Measurements from ENCODE around the gene SLC39A11.
"Not testable (repeated sequence)": the region's sequence is repeated elsewhere in the genome, so short reads cannot be mapped to it uniquely, and the experiment has no call there.

The SLC39A11 gene

DNA sequence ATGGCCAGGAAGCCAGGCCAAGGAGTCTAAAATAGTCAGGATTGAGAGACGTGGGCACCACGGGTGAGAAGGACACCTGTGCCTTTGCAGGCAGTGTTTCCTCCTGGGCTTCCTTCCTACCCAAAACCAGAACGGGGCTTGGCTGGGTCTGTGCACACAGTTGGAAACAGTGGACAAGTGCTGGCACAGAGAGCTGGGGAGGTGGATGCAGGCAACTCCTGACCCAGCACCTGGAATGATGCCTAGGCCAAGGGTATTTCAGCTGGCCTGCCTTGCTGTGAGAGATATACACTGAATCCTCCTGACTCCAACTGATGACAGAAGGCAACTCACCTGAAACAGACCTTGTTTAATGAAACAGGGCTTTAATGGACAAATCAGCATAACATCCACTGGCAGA lies 186.2 kb downstream of the SLC39A11 start:
- no peak for DNase-seq

DNA sequence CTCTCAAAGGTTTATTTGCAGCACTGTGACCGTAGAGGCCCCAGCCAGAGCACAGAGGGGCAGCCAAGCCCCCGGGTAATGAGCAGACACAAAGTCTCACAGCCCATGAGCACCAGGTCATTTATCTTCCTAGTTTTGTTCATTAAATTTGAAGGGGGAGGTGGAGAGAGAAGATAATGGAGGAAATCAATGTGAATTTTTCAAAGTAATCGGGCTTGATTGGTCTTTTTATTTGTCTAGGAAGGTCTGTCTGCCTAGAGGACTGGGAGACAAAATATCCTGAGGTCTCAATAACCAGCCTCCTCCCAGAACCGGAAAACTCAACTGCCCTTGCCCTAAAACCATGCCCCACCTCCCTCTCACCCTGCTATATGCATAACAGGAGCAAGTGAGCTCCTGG lies 189.0 kb downstream of the SLC39A11 start:
- no peak for DNase-seq

DNA sequence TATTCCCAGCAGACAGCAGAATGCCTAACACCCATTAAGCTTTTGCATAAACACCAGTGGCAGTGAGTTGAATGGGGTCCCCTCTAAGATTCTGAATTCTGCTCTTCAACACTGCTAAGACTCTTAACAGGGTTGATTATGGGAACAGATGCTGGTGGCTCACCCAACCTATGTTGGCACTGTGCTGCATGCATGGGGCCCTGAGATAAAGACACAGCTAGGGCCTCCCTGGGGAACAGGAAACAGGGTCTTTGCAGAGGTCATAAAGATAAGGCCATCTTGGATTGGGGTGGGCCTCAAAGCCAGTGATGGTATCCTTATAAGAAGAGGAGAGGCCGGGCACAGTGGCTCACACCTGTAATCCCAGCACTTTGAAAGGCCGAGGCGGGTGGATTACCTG lies 190.8 kb downstream of the SLC39A11 start:
- no peak for DNase-seq

DNA sequence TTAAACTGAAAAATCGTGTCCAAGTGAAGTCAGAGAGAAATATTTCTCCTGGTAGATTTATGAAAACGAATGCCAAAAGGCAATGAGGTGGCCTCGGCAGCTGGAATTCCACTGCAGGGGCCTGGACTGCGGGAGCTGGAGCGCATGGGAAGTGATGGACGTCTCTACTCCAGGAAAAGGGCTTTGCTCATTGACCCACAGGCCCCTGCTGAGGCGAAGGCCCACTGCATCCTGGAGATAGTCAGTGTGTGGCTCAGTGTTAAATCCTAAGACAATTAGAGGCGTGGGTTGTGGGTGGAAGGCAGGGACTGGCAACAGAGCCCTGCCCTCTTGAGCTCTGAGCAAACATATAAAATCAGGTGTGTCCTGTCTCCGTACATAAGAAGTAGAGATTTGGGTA lies 191.4 kb downstream of the SLC39A11 start:
- no peak for DNase-seq

DNA sequence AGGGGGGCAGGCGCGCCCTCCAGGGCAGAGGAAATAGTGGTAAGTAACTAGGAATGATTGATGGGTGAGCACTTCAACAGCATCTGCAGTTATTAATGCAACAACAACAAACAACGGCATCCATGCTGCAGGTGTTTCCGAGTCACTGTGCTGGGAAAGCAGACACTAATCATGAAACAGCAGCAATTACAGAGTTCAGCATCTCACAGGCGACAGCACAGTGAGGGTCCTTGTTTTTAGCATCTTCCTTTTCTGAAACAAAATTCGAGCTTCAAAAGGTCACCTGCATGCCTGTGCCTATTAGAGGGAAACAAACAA lies 191.9 kb downstream of the SLC39A11 start:
- DNase-seq = no peak

DNA sequence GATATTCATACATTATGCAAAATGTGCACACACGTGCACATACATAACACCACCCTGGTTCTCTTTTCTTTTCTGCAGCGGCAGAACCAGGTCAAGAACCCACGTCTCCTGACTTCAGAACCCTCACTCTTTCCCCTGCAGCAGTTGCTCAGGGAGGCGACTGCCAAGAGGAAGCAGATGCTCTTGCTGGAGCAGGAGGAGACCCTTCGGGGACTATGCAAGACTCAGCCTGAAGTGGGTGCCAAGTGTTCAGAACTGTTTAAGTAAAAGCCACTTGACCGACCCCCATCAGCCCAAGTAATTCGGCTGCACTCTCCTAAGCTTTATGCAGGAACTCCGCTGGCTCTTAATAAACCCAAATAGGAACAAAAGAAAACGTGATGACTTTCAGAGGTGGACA lies 193.8 kb downstream of the SLC39A11 start:
- DNase-seq = no peak

DNA sequence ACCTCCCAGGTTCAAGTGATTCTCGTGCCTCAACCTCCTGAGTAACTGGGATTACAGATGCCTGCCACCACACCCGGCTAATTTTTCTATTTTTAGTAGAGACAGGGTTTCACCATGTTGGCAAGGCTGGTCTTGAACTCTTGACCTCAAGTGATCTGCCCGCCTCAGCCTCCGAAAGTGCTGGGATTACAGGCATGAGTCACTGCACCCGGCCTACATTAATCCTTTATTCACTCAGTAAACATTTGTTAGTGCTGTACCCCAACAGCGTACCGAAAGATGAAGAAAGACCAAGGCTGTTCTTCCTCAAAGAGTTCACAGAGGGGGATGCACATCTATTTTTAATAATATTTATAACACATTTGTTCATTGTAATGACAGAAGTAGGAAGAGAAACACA lies 196.2 kb downstream of the SLC39A11 start:
- DNase-seq = not testable (repeated sequence)

DNA sequence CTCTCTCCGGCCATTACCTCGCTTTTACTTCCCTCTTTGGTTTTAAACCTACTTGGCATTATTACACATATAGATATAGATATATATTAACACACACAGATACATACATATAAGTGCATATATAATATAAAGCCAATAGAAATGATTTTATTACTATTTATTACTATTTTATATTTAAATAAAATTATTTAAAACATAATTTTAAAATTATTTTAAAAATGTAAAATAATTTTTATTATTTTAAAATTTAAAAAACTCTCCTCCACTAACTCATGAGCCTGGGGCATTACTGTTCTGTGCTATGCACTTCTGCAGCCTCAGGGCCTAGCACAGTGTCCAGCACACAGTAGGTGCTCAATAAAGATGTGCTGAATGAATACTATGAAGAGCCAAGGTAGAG lies 200.9 kb downstream of the SLC39A11 start:
- no peak for DNase-seq

DNA sequence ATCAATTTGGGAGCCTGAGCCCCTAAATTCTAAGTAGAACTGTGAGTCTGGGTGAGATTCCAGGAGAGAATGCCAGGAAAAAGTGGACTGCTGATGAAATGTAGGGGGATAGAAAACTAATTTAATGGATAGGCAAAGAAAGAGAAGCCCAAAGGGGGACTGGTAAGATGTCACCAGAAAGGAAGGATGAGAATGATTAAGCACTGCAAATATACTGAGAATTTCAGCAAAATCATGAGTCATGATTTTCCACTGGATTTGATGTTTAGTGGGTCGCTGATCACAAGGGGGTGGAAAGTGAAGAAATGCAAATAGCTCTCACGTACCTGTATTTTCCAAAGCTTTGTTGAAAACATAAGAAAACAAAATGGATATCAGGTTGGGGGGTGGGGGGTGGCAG lies 201.8 kb downstream of the SLC39A11 start:
- DNase-seq = peak; percentile 73

DNA sequence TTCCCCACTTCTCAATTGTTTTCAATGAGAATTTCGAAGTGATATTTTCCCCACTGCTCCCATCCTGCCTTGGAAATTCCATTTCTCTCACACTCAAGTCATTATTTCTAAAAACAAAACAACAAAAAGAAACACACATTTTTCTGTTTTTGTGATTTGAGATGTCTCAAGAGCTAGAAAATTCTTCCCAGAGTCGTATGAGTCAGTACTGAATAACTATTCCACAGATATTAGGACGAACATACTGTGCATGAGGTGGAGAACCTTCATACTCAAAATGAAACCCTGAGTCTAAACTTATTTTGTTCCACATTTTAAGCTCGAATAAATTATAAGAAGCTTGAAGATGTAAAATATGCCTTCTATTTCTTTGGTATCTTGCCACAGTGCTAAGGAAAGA lies 204.6 kb downstream of the SLC39A11 start:
- DNase-seq = peak; percentile 37

DNA sequence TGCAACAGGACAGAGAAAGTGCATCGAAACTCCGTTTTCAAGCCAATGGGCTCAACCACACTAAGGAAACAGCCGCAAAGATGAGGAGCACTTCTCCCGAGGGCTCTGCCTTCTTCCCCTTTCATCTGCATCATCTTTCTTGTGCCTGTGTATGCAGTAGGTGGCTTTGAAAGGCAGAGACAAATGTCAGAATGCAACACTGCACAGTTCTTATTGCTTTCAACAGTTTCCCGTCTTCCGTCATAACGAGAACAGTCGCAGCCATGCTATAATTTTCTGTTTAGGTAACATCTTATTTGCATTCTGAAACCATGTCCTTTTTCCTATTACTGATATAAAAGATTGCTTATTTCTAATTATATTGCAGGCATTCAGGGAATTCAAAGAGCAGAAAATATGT lies 205.2 kb downstream of the SLC39A11 start:
- DNase-seq = no peak

DNA sequence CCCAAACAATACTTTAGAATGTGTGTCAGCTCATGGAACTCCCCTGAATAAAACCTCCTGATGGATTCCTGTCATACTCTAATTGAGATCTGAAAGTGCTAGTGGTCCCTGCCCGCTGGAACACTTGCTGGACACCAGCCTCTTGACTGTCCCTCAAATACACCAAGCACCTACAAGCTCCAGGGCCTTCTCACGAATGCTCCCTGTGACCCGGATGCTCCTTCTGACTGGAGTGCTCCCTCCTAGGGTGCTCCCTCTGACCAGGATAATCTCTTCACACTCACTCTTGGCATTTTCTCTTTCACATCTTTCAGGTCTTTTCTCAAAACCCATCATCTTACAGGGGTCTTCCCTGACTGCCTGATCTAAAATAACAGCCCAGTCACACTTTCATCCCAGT lies 205.9 kb downstream of the SLC39A11 start:
- DNase-seq = no peak

DNA sequence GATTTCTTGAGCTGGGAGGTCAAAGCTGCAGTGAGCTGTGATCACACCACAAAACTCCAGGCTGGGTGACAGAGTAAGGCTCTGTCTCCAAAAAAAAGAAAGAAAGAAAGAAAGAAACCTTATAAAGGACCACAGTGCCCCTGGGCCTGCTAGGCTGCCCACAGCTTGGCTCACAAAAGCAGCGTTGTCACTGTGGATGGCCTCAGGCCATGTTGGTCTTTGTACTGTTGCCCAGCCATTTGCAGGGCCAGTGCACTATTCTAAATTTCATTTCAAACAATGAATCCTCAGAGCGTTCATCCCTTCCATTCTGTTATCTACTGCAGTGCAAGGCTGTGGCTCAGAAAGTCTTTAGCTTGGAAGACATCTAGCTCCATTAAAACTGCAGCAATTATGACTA lies 208.4 kb downstream of the SLC39A11 start:
- DNase-seq = no peak

DNA sequence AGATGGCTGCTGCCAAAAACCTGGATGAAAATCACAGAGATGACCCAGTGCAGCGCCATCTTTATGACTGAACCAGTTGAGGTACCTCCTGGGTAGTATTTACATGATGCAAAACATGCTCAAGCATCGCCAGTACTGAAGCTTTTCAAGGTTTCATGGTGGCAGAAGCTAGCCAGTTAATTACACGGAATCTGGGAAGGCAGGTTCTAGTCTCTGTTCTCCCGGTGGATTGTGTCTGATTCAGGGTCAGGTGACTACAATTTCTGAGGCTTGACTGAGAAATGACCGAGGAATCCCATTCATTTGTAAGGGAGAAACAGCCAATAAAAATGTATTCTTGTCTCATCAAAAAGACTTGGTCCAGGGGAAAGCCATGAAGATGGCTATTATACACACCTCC lies 209.1 kb downstream of the SLC39A11 start:
- DNase-seq = no peak

DNA sequence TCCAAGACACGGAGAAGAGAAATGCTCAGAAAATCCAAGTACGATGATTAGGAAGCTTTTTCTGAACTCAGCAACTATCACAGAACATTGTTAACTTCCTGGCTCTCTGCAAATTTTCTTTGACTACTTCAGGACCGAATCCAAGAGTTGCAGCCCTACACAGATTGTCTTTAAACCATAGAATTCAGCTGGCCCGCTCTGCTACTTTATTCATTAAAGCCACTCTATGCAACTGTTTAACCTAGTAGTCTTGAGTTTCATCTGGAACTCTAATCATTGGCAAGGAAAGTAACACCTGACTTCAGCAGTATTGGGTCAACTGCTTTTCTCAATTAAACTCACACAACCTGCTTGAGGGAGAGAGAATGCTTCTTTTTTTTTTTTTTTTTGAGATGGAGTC lies 210.1 kb downstream of the SLC39A11 start:
- DNase-seq = no peak

DNA sequence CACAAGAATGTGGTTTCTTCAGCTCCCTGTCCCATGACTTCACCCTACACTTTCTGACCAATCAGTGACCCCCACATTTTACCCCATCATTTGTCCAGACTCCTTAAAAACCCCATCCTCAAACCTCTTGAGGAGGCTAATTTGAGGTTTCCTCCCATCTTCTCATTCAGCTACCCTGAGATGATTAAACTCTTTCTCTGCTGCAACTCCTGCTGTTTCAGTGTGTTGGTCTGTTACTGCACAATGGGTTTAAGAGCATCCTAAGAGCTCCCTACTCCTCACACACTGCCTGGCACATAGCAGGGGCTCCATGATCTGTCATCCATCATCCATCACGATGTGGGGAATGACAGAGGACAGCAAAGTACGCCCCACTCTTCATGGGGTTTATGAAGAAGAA lies 212.6 kb downstream of the SLC39A11 start:
- no peak for DNase-seq

DNA sequence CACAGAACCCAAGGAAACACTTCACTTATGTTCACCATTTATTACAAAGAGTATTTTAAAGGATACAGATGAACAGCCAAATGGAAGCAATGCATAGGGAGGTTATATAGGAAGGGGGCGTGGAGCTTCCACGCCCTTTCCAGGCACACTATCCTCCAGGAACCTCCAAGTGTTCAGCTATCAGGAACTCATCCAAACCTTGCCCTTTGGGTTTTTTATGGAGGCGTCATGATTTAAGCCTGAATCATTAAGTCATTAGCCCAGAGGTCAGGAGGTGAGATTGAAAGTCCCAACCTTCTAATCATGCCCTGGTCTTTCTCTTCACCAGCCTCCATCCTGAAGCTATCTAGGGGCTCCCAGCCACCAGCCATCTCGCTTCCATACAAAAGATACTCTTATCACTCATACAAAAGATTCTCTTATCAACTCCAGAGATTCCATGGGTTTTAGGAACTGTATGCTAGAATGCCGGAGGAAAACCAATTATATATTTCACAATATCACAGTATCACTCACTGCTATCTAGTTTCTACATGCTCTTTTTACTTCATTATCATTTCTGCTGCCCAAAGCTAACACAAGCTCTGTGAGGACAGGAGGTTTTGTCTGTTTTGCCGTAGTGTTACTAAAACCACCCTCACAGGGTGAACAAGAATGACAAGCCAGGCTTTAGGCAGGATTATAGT lies 213.4 kb downstream of the SLC39A11 start:
- no peak for DNase-seq

DNA sequence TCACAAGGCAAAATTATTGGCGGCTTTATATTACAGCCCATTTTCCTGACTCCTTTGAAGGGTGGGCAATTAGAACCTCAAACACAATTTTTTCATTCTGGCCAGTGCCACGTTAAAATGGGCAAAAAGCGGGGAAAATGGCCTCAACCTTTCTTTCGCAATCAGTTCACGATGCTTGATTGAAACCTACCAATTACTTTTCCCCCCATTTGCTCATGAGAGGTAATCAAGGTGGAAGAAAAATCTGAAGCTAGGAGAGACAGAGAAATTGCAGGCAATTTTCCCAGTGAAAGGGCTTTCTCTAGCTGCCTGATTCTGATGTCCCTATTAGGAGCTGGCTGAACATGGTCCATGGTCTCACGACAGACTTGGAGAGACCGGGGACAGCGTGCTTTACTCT lies 215.1 kb downstream of the SLC39A11 start:
- DNase-seq = no peak

DNA sequence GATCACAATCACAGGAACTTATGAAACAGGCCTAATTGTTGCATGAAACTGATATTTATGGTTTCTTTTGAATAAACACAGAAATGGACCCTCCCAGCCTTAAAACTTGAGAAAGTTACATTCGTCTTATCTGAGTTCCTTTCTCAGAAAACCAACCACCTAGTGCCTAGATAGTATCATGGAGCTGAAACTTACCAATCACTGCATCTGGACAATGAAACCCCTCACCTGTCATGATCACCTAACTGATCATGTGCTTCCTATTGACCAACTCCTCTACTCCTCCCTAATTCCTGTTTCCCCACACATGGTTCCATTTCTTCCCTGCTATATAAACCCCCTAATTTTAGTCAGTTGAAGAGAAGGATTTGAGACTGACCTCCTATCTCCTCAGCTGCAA lies 216.1 kb downstream of the SLC39A11 start:
- no peak for DNase-seq

DNA sequence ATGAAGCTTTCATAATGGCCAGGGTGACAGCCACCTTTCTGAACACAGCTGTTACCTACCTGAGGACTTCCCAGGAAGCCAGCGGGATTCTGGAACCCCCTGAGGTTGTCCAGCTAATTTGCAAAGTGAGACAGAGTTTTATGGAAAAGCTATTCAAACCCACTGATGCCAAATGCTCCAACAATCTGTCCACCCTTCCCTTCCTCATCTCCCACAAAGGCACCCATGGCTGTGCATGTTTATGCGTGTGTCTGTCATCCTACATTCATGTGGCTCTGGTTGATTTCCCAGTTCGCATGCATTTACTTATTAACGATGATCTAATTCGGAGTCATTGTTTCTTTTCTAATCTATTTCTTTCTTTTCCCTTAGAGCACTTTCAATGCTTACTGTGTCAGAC lies 217.1 kb downstream of the SLC39A11 start:
- no peak for DNase-seq

DNA sequence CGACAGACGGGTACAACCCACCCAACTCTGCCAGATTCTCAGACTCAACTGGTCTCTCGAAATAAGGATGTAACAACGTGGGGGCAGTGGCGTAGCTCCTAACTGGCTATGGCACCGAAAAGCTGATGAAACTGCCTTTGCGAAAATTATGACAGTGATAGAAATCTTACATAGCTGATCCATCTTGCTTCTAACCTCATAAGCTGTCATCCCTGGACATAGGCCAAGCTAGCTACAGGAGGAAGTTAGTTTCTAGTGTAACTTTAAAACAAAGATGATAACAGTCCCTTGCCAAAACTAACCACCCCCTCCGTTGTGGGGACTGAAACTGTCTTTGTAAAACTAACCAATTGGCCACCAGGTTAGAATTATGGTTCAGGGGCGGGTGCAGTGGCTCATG lies 220.1 kb downstream of the SLC39A11 start:
- peak; percentile 46 for DNase-seq

DNA sequence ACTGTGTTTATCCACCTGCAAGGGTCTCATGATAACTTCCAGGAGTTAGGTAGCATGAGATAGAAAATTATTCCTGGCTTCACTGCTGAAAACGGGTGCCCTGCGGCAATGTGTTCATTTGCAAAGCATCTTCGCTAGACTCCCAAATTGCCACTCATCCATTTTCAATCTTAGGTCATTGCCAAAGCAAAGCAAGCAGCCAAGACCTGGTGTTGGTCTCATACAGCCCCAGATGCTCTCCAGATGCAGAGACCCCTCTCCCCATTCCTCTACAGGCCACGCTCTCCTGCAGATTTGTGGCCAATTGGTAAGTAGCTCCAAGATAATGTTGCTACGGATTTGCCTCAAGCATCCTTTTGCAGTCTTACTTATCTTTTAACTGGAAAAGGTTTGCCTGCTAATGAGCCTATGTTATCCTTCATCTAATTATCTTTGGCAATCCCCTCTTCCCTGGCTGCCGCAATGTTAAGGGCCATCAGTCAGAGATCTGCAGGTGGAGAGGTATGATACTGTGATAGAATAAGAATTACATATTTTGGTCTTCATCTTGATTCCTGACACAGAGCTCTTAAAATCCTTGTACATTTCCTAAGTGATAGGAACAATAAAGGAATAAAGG lies 222.0 kb downstream of the SLC39A11 start:
- no peak for DNase-seq

DNA sequence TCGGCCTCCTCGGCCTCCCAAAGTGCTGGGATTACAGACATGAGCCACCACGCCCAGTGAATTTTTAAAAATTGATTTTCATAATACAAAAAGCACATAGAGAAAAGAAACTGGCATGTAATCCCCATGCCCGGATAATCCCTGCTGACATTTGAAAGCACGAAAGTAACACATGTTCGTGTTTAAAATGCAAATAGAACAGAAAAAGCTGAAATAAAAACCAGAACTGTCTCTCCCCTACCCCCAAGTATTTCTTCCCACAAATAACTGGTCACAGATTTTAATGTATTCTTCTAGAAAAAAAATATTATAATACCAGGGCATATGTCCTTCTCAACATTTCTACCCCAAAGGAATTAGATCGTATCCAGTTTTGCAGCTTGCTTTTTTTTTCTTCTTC lies 222.9 kb downstream of the SLC39A11 start:
- DNase-seq = no peak

DNA sequence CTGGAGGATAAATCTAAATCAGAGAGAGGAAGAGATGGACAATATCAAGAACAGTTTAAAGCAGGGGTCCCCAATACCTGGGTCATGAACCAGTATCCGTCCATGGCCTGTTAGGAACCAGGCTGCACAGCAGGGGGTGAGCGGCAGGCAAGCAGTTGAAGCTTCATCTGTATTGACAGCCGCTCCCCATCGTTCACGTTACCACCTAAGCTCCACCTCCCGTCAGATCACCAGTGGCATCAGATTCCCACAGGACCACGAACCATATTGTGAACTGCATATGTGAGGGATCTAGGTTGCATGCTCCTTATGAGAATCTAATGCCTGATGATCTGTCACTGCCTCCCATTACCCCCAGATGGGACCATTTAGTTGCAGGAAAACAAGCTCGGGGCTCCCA lies 226.5 kb downstream of the SLC39A11 start:
- DNase-seq = no peak
